Bone marrow (tissue), 2 donors: ENCODE results near the gene UBE2D2.
"Not testable (repeated sequence)": the region's sequence is repeated elsewhere in the genome, so short reads cannot be mapped to it uniquely, and the experiment has no call there.

ENCODE experiments used
- DNase-seq, 2 donors: peaks; one replicate each; lab custom pipeline; 2025; lab: John Stamatoyannopoulos, UW

UBE2D2 gene

GRCh38 chr5:139584137-139584536 lies 23.0 kb downstream of the UBE2D2 start:
- no peak for DNase-seq

- DNase-seq, result not testable (repeated sequence)
These were observed 27.0 kb downstream of the UBE2D2 start for GRCh38 chr5:139588116-139588515.

GRCh38 chr5:139588962-139589361 lies 27.8 kb downstream of the UBE2D2 start:
- DNase-seq, result no peak

- no peak for DNase-seq
These were observed 31.1 kb downstream of the UBE2D2 start for GRCh38 chr5:139592289-139592688.

- not testable (repeated sequence) for DNase-seq
These were observed 31.9 kb downstream of the UBE2D2 start for GRCh38 chr5:139593076-139593475.

DNA sequence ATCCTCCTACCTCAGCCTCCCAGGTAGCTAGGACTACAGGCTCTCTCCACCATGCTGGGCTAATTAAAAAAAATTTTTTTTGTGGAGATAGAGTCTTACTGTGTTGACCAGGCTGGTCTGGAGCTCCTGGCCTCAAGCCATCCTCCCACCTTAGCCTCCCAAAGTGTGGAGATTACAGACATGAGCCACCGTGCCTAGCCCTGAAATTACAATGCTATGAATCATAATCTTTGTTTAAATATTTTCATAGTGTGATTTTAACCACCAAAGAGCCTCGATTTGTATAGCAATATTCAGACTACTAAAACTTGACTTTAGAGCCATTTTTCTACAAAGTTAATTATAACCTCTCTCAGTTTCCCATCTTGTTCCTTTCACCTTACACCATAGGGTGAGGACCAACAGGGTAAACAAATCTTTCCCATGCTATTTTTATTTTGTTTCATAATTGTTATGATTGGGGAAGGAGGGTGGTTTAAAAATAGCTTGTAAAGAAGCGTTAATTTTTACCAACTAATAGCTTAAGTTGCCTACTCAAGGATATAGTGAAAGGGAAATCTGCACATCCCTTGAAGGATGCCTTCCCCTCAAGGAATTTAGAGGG lies 32.7 kb downstream of the UBE2D2 start:
- DNase-seq, result no peak

GRCh38 chr5:139597134-139597533 lies 36.0 kb downstream of the UBE2D2 start:
- DNase-seq, result no peak

- DNase-seq, result not testable (repeated sequence)
These were observed 37.4 kb downstream of the UBE2D2 start for GRCh38 chr5:139598601-139598965.

DNA sequence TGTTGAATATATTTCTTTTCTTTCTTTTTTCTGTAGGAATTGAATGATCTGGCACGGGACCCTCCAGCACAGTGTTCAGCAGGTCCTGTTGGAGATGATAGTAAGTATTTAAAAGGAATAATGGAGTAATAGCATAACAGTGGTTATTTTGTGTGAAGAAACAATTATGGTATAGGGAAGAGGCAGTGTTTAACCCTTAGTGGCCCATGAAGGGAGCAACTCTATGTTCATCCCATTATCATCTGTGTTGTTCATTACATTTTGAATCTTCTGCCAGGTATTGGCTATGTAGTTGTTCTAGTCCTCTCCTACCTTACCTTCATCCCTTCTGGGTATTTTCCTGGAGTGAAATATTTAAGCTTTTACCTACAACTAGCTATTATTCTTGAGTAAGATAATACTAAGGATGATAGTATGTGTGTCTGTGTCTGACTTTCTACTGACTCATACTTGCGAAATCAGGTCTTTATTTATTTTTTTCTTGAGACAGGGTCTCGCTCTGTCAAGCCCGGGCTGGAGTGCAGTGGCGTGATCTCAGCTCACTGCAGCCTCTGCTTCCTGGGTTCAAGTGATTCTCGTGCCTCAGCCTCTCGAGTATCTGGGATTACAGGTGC lies 39.3 kb downstream of the UBE2D2 start:
- no peak for DNase-seq

DNA sequence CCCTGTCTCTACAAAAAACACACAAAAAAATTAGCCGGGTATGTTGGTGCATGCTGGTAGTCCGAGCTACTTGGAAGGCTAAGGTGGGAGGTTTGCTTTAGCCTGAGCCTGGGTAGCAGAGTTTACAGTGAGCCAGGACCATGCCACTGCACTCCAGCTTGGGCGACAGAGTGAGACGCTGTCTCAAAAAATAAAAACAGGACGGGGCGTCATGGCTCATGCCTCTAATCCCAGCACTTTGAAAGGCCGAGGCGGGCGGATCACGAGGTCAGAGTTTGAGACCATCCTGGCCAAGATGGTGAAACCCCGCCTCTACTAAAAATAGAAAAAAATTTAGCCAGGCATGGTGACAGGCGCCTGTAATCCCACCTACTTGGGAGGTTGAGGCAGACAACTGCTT lies 40.3 kb downstream of the UBE2D2 start:
- DNase-seq, result no peak

GRCh38 chr5:139601948-139602347 lies 40.8 kb downstream of the UBE2D2 start:
- not testable (repeated sequence) for DNase-seq

DNA sequence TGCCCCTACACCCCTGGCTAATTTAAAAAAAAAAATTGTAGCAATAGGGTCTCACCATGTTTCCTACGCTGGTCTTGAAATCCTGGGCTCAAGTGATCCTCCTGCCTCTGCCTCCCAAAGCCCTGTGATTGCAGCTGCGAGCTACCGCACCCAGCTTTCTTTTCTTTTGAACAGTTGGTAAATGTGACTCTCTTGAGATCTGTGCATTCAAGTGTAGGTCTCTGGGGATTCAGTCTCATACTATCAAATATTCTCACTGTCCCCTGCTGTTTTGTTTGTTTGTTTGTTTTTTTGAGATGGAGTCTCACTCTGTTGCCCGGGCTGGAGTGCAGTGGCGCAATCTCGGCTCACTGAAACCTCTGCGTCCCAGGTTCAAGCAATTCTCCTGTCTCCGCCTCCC lies 44.7 kb downstream of the UBE2D2 start:
- no peak for DNase-seq

GRCh38 chr5:139611703-139612584 lies 50.8 kb downstream of the UBE2D2 start:
- DNase-seq, result no peak

DNA sequence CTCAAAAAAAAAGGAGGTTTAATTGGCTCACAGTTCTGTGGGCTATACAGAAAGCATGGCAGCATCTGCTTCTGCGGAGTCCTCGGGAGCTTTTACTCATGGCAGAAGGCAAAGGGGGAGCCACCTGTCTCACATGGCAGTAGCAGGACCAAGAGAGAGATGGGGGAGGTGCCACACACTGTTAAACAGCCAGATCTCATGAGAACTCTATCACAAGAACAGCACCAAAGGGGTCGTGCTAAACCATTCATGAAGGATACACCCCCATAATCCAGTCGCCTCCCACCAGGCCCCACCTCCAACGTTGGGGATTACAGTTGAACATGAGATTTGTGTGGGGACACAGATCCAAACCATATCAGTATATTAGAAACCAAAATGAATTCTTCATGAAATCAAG lies 58.7 kb downstream of the UBE2D2 start:
- no peak for DNase-seq

- DNase-seq, result not testable (repeated sequence)
These were observed 64.3 kb downstream of the UBE2D2 start for GRCh38 chr5:139625398-139625797.

DNA sequence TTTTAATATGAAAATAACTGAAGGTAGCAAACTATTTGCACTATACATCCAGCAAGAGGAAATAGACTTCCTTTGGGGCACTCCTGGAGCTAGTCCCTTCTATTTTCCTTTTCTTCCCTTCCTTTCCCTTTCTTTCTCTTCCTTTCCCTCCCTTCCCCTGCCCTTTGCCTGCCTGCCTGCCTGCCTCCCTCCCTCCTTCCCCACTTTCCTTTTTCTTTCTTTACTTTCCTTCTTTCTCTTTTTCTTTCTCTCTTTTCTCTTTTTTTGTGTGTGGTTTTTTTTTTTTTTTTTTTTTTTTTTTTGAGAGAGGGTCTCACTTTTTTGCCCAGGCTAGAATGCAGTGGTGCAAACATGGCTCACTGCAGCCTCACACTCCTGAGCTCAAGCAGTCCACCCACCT lies 69.7 kb downstream of the UBE2D2 start:
- no peak for DNase-seq

GRCh38 chr5:139631520-139632165 lies 70.5 kb downstream of the UBE2D2 start:
- DNase-seq, result no peak

- peak; percentile 46 to 77 for DNase-seq
These were observed 72.3 kb downstream of the UBE2D2 start for GRCh38 chr5:139633295-139634027.

GRCh38 chr5:139634028-139634325 lies 72.8 kb downstream of the UBE2D2 start:
- no peak for DNase-seq

GRCh38 chr5:139634541-139634940 lies 73.4 kb downstream of the UBE2D2 start:
- no peak for DNase-seq

- no peak for DNase-seq
These were observed 74.1 kb downstream of the UBE2D2 start for GRCh38 chr5:139635191-139635590.

- peak in 1 of 2 donors; percentile 64 for DNase-seq
These were observed 74.6 kb downstream of the UBE2D2 start for GRCh38 chr5:139635606-139636206.
